GM18511 (cell line): ENCODE measurements around the gene C1GALT1C1L.
"Not testable (repeated sequence)": the region's sequence is repeated elsewhere in the genome, so short reads cannot be mapped to it uniquely, and the experiment has no call there.

ENCODE experiments used
- ATAC-seq: cut with Tn5 transposase; IDR thresholded peaks from one replicate; pipeline ENCODE4 v1.9.1; 2021; ENCODE audit warnings: mild to moderate bottlenecking, moderate library complexity; ENCODE audit not compliant: unreplicated experiment

The C1GALT1C1L gene

DNA sequence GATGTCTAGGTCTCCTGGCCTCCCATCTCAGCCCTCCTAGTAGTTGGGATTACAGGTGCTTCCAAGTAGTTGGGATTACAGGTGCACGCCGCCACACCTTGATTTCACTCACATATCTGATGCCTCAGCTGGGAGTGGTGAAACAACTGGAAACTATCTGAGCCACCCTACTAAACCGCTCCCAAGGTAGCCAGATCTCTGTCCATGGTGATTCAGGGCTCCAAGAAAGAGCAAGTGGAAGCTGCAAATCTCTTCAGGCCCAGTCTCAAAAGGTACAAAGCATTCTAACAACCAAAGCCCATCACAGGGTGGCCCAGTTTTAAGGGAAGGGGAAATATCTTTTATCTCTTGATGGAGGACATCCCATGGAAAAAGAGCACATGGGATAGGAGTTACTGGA, 19.0 kb downstream of the C1GALT1C1L start:
- ATAC-seq, result no peak

GRCh38 chr2:43653506-43653905, 22.7 kb downstream of the C1GALT1C1L start:
- ATAC-seq, result no peak

GRCh38 chr2:43648994-43649701, 27.1 kb downstream of the C1GALT1C1L start:
- no peak for ATAC-seq

GRCh38 chr2:43643680-43644079, 32.5 kb downstream of the C1GALT1C1L start:
- ATAC-seq, result no peak

GRCh38 chr2:43642363-43642762, 33.9 kb downstream of the C1GALT1C1L start:
- no peak for ATAC-seq

GRCh38 chr2:43637030-43637803, 39.0 kb downstream of the C1GALT1C1L start, which contains the start of gene PLEKHH2:
TSS of gene PLEKHH2 (plus strand) at chr2:43637260. CDS start at chr2:43644674, 7,414 bp downstream.
- ATAC-seq, result peak; percentile 100

DNA sequence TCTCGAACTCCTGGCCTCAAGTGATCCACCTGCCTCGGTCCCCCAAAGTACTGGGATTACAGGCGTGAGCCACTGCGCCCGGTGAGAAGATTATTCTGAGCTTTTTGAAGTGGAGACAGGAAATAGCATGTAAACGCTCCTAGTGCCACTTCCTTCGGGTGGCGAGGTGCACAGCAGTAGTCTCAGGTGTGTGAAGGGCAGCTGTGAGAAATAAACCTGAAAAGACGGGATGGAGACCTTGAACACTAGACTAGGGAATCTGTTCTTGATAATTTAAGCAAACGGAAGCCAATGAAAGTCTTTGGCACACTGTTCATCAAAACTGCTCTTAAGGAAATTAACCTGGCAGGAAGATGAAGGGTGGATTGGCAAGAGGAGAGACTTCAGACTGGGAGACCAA, 39.6 kb downstream of the C1GALT1C1L start:
- peak; percentile 11 for ATAC-seq

DNA sequence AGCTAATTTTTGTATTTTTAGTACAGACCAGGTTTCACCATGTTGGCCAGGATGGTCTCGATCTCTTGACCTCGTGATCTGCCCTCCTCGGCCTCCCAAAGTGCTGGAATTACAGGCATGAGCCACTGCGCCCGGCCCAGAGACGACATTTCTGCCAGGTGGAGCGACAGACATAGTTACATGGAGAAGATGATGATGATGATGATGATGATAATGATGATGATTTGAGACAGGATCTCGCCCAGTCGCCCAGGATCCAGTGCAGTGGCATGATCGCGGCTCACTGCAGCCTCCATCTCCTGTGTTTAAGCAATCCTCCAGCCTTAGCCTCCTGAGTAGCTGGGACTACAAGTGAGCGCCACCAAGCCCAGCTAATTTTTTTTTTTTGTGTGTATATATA, 40.1 kb downstream of the C1GALT1C1L start:
- not testable (repeated sequence) for ATAC-seq

- no peak for ATAC-seq
These were observed 41.5 kb downstream of the C1GALT1C1L start for GRCh38 chr2:43634604-43635306.

GRCh38 chr2:43631618-43632317, 44.5 kb downstream of the C1GALT1C1L start:
- no peak for ATAC-seq
